A549 (cell line): ENCODE measurements around the gene UGT1A9. TPM values are rescaled to one million over a fixed set of nuclear protein-coding genes. Genes with fewer than 3 reads are reported as not detected.

Experiments
- ATAC-seq, 2 experiments: fragments of 200-7000 bp in 1 of 2; fragments of >200 bp in 1 of 2; cut with Nextera tagmentation in 1 of 2; cut with Tn5 transposase in 1 of 2; 3 replicates each; pipeline versions ENCODE4 v1.8.0 to v1.9.1; 2018 to 2020; ENCODE audit warnings: mild to moderate bottlenecking in 1 of 2, moderate library complexity in 1 of 2
- CTCF ChIA-PET: fragments of 300-600 bp; sonication (Branson Sonifier 250); formaldehyde crosslinking; extraction: SDS; loops from one replicate; lab custom pipeline; 2021; ENCODE audit warnings: antibody characterized with exemption, inconsistent platforms; lab: Yijun Ruan, JAX
- POLR2A ChIA-PET: fragments of 350-600 bp; formaldehyde crosslinking; extraction: SDS; loops from one replicate; lab custom pipeline; 2021; ENCODE audit warnings: antibody characterized with exemption, inconsistent platforms; lab: Yijun Ruan, JAX
- DNase-seq, 2 experiments: peaks; one replicate each; pipeline versions ENCODE4 v3.0.0 to v3.0.0-alpha.2; 2011 to 2016; ENCODE audit warnings: low read depth in 1 of 2, low spot score in 1 of 2
- FAIRE-seq: peaks from 2 replicates; lab custom pipeline; 2011; peaks lifted over from hg19 to GRCh38; lab: Jason Lieb, UNC
- H3K27ac ChIP-seq, 2 experiments: fragments of >200 bp; sonication (Bioruptor Twin); formaldehyde crosslinking; 3 replicates each; pipeline ENCODE4 v1.5.1; 2016 to 2017
- H3K4me1 ChIP-seq: fragments of >200 bp; sonication (Bioruptor Twin); formaldehyde crosslinking; 3 replicates; pipeline ENCODE4 v1.6.1; 2016
- H3K4me2 ChIP-seq: fragments of >200 bp; sonication (Bioruptor Twin); formaldehyde crosslinking; 3 replicates; pipeline ENCODE4 v1.6.1; 2016
- H3K4me3 ChIP-seq: fragments of >200 bp; sonication (Bioruptor Twin); formaldehyde crosslinking; 3 replicates; pipeline ENCODE4 v1.5.1; 2016
- H3K9me3 ChIP-seq: fragments of >200 bp; sonication (Bioruptor Twin); formaldehyde crosslinking; 3 replicates; pipeline ENCODE4 v1.6.1; 2016
- BHLHE40 ChIP-seq: IDR thresholded peaks from 2 replicates; pipeline ENCODE4 v1.6.1; 2012; ENCODE audit warnings: low read depth, low read length, inconsistent platforms
- CBX2 ChIP-seq: fragments of 200-600 bp; sonication (generic); IDR thresholded peaks from 2 replicates; pipeline ENCODE4 v1.6.1; 2016; ENCODE audit warnings: low read depth, mild to moderate bottlenecking, borderline replicate concordance
- CBX8 ChIP-seq: fragments of 200-600 bp; sonication (generic); IDR thresholded peaks from 2 replicates; pipeline ENCODE4 v1.6.1; 2016
- CEBPB ChIP-seq, 2 experiments: fragments of >200 bp in 1 of 2; sonication (Bioruptor Twin) in 1 of 2; formaldehyde crosslinking in 1 of 2; IDR thresholded peaks; 2 replicates each; pipeline ENCODE4 v1.6.1; 2012 to 2016
- CHD2 ChIP-seq: fragments of 150-350 bp; IDR thresholded peaks from 2 replicates; pipeline ENCODE4 v1.6.1; 2014; ENCODE audit warnings: low read length; ENCODE audit not compliant: partially characterized antibody
- EHMT2 ChIP-seq: fragments of 200-600 bp; sonication (generic); IDR thresholded peaks from 2 replicates; pipeline ENCODE4 v1.6.1; 2016; ENCODE audit warnings: antibody characterized with exemption, low read depth, mild to moderate bottlenecking, moderate library complexity
- FOSL2 ChIP-seq, 2 experiments: fragments of 450-650 bp in 1 of 2; fragments of >200 bp in 1 of 2; sonication (Bioruptor Twin) in 1 of 2; formaldehyde crosslinking; IDR thresholded peaks; 2 replicates each; pipeline versions ENCODE4 v1.5.0 to v1.6.1; 2016 to 2020; ENCODE audit warnings: mild to moderate bottlenecking in 1 of 2, moderate library complexity in 1 of 2
- GATA3 ChIP-seq: IDR thresholded peaks from 2 replicates; pipeline ENCODE4 v1.6.1; 2012; ENCODE audit warnings: borderline replicate concordance
- HDAC2 ChIP-seq: fragments of 200-600 bp; sonication (generic); IDR thresholded peaks from 2 replicates; pipeline ENCODE4 v1.6.1; 2016
- HEYL ChIP-seq: fragments of 250-450 bp; sonication (Bioruptor Pico); IDR thresholded peaks from 2 replicates; pipeline ENCODE4 v1.8.0; 2021; ENCODE audit warnings: mild to moderate bottlenecking, moderate library complexity
- HOXB13 ChIP-seq: fragments of 250-450 bp; sonication (Bioruptor Pico); IDR thresholded peaks from 2 replicates; pipeline ENCODE4 v1.5.0; 2020; ENCODE audit warnings: low read depth, mild to moderate bottlenecking, moderate library complexity
- KDM1A ChIP-seq: fragments of 200-600 bp; sonication (generic); IDR thresholded peaks from 2 replicates; pipeline ENCODE4 v1.6.1; 2016; ENCODE audit warnings: low read depth, mild to moderate bottlenecking
- MAFK ChIP-seq: fragments of 450-650 bp; IDR thresholded peaks from 2 replicates; pipeline ENCODE4 v1.6.1; 2014; ENCODE audit not compliant: partially characterized antibody
- MAZ ChIP-seq: fragments of 150-350 bp; IDR thresholded peaks from 2 replicates; pipeline ENCODE4 v1.6.1; 2014; ENCODE audit warnings: antibody characterized with exemption, low read depth, low read length, borderline replicate concordance
- MYC ChIP-seq: IDR thresholded peaks from 2 replicates; pipeline ENCODE4 v1.6.1; 2012; ENCODE audit warnings: mild to moderate bottlenecking, inconsistent platforms, low read length, improper control_type of control experiment, borderline replicate concordance
- NR3C1 ChIP-seq: fragments of >200 bp; sonication (Bioruptor Twin); formaldehyde crosslinking; IDR thresholded peaks from 3 replicates; pipeline ENCODE4 v1.6.1; 2017
- RAD21 ChIP-seq, 2 experiments: fragments of >200 bp in 1 of 2; sonication (Bioruptor Twin) in 1 of 2; formaldehyde crosslinking in 1 of 2; IDR thresholded peaks in 1 of 2; conservative IDR thresholded peaks in 1 of 2; 2 replicates in 1 of 2; 3 replicates in 1 of 2; pipeline ENCODE4 v1.6.1; 2012 to 2018; ENCODE audit warnings: inconsistent platforms in 1 of 2
- RARB ChIP-seq: fragments of 250-450 bp; sonication (Bioruptor Pico); IDR thresholded peaks from 2 replicates; pipeline ENCODE4 v1.8.0; 2021; ENCODE audit warnings: mild to moderate bottlenecking, moderate library complexity
- RNF2 ChIP-seq: fragments of 200-600 bp; sonication (generic); IDR thresholded peaks from 2 replicates; pipeline ENCODE4 v1.6.1; 2016; ENCODE audit warnings: low read depth, mild to moderate bottlenecking, antibody characterized with exemption, moderate library complexity, borderline replicate concordance
- TP53 ChIP-seq: fragments of 250-450 bp; sonication (Bioruptor Pico); IDR thresholded peaks from 2 replicates; pipeline ENCODE4 v1.5.0; 2021; ENCODE audit warnings: mild to moderate bottlenecking, moderate library complexity
- ZFP36 ChIP-seq: fragments of 450-650 bp; IDR thresholded peaks from 2 replicates; pipeline ENCODE4 v1.6.1; 2014; ENCODE audit warnings: borderline replicate concordance; ENCODE audit not compliant: partially characterized antibody
- ZSCAN20 ChIP-seq: fragments of 250-450 bp; sonication (Bioruptor Pico); IDR thresholded peaks from 2 replicates; pipeline ENCODE4 v1.8.0; 2022; ENCODE audit warnings: mild to moderate bottlenecking, moderate library complexity
- WGBS: methylation state at CpG from one replicate; pipeline ENCODE4 v1.1.6; 2017; ENCODE audit errors: missing lambda C conversion rate; 5-methylcytosine and 5-hydroxymethylcytosine counted together
- polyA plus RNA-seq, 4 experiments: library from polyadenylated mRNA; depleted of rRNA in 3 of 4; stranded (reverse); fragments of >200 nt; fragmentation: RNase III in 1 of 4; extraction: RNeasy Plus Mini Kit Qiagen cat#74134 plus additional on column Dnase treatment in 1 of 4; gene quantifications; 2 replicates in 3 of 4; 3 replicates in 1 of 4; pipeline ENCODE4 v1.2.3, GENCODE V29; 2011 to 2017
- TF ChIP-seq, protein P1 (sequence below): fragments of 250-450 bp; sonication (Bioruptor Pico); IDR thresholded peaks from 2 replicates; pipeline ENCODE4 v1.5.0; 2021; ENCODE audit warnings: mild to moderate bottlenecking, moderate library complexity, borderline replicate concordance
- TF ChIP-seq, protein P2 (sequence below): fragments of 450-650 bp; IDR thresholded peaks from 2 replicates; pipeline ENCODE4 v1.6.1; 2014; ENCODE audit warnings: antibody characterized with exemption
- TF ChIP-seq, protein P3 (sequence below): fragments of 150-350 bp; IDR thresholded peaks from 2 replicates; pipeline ENCODE4 v1.6.1; 2014; ENCODE audit warnings: low read depth, mild to moderate bottlenecking, low read length
- TF ChIP-seq, protein P4 (sequence below): IDR thresholded peaks from 2 replicates; pipeline ENCODE4 v1.6.1; 2012
- TF ChIP-seq, protein P5 (sequence below): fragments of >200 bp; sonication (Bioruptor Twin); formaldehyde crosslinking; IDR thresholded peaks from 3 replicates; pipeline ENCODE4 v1.5.1; 2016

Gene UGT1A9
- polyA plus RNA-seq, 2 of the 4 experiments (the other 2 are of a cell fraction), result 11.0 to 13.1 TPM

DNA sequence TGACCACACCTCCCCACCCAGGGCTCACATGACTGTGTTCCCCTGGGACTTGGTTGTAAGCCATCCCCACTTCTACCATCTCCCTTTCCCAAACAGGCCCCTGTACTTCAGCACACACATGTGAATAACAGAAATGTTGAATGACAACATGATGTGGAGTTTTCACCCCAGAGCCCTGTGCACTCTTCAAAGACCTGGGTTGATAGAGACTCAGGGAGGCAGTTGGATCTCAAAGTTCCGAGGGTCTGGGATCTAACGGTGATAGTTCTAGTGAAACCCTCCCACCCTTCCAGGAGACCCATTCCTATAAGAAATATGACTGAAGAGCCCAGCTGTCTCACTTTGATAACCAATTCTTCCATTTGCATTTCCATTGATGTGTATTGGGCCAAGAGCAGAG, 106.3 kb downstream of the UGT1A9 start, which contains the start of gene MROH2A:
Gene MROH2A (plus strand): TSS at position 301 of the 400 bp plus-strand sequence. CDS start 1,029 bp downstream, outside the sequence.
- Histone ChIP-seq H3K4me1 (no peaks in the 10 kb centered on the region), H3K27ac (peak within 1 kb of the TSS in 1 of 2 experiments; percentile 51; a peak in 2 of 6 replicates), H3K4me3 (no peak within 1 kb of the TSS), H3K4me2 (no peak within 1 kb of the TSS), H3K9me3 (peaks cover 28% of the 10 kb centered on the region)
- DNase-seq (no peak), FAIRE-seq (no peak), ATAC-seq (no peak)
- POLR2A ChIA-PET, result no interaction called here
- CTCF ChIA-PET, result no interaction called here
- WGBS, result 89% methylated on average over 2 of the region's 2 CpGs
- no peak for TF ChIP-seq EHMT2
- TF ChIP-seq, protein P1, sequence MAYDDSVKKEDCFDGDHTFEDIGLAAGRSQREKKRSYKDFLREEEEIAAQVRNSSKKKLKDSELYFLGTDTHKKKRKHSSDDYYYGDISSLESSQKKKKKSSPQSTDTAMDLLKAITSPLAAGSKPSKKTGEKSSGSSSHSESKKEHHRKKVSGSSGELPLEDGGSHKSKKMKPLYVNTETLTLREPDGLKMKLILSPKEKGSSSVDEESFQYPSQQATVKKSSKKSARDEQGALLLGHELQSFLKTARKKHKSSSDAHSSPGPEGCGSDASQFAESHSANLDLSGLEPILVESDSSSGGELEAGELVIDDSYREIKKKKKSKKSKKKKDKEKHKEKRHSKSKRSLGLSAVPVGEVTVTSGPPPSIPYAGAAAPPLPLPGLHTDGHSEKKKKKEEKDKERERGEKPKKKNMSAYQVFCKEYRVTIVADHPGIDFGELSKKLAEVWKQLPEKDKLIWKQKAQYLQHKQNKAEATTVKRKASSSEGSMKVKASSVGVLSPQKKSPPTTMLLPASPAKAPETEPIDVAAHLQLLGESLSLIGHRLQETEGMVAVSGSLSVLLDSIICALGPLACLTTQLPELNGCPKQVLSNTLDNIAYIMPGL (CRISPR knock-in tag), result no peak
- no peak for TF ChIP-seq NR3C1
- no peak for TF ChIP-seq MAZ
- TF ChIP-seq, protein P2, sequence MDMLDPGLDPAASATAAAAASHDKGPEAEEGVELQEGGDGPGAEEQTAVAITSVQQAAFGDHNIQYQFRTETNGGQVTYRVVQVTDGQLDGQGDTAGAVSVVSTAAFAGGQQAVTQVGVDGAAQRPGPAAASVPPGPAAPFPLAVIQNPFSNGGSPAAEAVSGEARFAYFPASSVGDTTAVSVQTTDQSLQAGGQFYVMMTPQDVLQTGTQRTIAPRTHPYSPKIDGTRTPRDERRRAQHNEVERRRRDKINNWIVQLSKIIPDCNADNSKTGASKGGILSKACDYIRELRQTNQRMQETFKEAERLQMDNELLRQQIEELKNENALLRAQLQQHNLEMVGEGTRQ, result no peak
- TF ChIP-seq, protein P3, sequence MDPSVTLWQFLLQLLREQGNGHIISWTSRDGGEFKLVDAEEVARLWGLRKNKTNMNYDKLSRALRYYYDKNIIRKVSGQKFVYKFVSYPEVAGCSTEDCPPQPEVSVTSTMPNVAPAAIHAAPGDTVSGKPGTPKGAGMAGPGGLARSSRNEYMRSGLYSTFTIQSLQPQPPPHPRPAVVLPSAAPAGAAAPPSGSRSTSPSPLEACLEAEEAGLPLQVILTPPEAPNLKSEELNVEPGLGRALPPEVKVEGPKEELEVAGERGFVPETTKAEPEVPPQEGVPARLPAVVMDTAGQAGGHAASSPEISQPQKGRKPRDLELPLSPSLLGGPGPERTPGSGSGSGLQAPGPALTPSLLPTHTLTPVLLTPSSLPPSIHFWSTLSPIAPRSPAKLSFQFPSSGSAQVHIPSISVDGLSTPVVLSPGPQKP, result no peak
- no peak for TF ChIP-seq TP53 (CRISPR knock-in tag)
- TF ChIP-seq RNF2, result no peak
- no peak for TF ChIP-seq MAFK
- TF ChIP-seq MYC, result no peak
- no peak for TF ChIP-seq HEYL
- no peak for TF ChIP-seq CEBPB (IDR thresholded peaks at IDR 0.05)
- no peak for TF ChIP-seq ZSCAN20 (CRISPR knock-in tag)
- TF ChIP-seq FOSL2 (IDR thresholded peaks at IDR 0.05), result no peak
- TF ChIP-seq FOSL2 (CRISPR knock-in tag; IDR thresholded peaks at IDR 0.05), result no peak
- no peak for TF ChIP-seq CBX8
- TF ChIP-seq RARB (CRISPR knock-in tag), result no peak
- TF ChIP-seq CHD2, result no peak

DNA sequence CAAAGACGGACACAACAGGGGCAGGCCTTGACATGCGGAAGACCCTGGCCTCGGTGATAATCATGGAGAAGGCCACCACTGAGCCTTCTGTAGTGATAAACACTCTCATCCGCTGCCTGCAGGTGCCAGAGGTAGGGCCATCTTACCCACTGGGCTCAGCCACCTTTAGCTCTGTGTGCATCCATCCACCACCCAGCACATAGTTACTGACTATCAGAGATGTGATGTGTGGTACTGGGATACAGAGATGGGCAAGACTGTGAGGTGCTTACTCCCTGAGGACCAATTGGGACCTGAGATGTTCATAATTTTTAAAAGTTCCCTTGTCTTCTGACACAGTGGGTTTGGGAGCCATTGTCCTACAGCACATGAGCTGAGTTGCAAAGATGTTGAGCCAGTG, 108.0 kb downstream of the UGT1A9 start:
- H3K27ac ChIP-seq, result no peak overlapping the region
- no peak for ATAC-seq
- H3K4me2 ChIP-seq, result no peak overlapping the region
- TF ChIP-seq NR3C1, result no peak
- no peak for TF ChIP-seq HDAC2
- TF ChIP-seq MAFK, result no peak
- TF ChIP-seq CEBPB (IDR thresholded peaks at IDR 0.05), result no peak
- TF ChIP-seq CBX2, result no peak
- no peak for TF ChIP-seq HOXB13
- TF ChIP-seq, protein P1 (CRISPR knock-in tag), result no peak
- TF ChIP-seq KDM1A, result no peak
- no peak for TF ChIP-seq CBX8
- TF ChIP-seq RAD21 (conservative IDR thresholded peaks at IDR 0.05 in 1 of 2, IDR thresholded peaks at IDR 0.05 in 1 of 2), result no peak
- no peak for TF ChIP-seq ZFP36
- TF ChIP-seq, protein P4, sequence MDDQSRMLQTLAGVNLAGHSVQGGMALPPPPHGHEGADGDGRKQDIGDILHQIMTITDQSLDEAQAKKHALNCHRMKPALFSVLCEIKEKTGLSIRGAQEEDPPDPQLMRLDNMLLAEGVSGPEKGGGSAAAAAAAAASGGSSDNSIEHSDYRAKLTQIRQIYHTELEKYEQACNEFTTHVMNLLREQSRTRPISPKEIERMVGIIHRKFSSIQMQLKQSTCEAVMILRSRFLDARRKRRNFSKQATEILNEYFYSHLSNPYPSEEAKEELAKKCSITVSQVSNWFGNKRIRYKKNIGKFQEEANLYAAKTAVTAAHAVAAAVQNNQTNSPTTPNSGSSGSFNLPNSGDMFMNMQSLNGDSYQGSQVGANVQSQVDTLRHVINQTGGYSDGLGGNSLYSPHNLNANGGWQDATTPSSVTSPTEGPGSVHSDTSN, result no peak
- no peak for TF ChIP-seq EHMT2
- no peak for TF ChIP-seq GATA3
- TF ChIP-seq MYC, result no peak
- TF ChIP-seq, protein P5, sequence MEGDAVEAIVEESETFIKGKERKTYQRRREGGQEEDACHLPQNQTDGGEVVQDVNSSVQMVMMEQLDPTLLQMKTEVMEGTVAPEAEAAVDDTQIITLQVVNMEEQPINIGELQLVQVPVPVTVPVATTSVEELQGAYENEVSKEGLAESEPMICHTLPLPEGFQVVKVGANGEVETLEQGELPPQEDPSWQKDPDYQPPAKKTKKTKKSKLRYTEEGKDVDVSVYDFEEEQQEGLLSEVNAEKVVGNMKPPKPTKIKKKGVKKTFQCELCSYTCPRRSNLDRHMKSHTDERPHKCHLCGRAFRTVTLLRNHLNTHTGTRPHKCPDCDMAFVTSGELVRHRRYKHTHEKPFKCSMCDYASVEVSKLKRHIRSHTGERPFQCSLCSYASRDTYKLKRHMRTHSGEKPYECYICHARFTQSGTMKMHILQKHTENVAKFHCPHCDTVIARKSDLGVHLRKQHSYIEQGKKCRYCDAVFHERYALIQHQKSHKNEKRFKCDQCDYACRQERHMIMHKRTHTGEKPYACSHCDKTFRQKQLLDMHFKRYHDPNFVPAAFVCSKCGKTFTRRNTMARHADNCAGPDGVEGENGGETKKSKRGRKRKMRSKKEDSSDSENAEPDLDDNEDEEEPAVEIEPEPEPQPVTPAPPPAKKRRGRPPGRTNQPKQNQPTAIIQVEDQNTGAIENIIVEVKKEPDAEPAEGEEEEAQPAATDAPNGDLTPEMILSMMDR, result no peak
- TF ChIP-seq BHLHE40, result no peak
- no peak for FAIRE-seq
- POLR2A ChIA-PET, result no interaction called here
- peaks cover 28% of the 10 kb centered on the region for H3K9me3 ChIP-seq
- CTCF ChIA-PET, result interaction anchor here (0.5 to 1.2 kb wide), 3 partner anchors 10 to 26 kb away, joined by 3 read pairs; no protein-coding TSS in a partner anchor
- no peaks in the 10 kb centered on the region for H3K4me1 ChIP-seq
- DNase-seq, result no peak
- WGBS, result 86% methylated on average over 3 of the region's 4 CpGs
- H3K4me3 ChIP-seq, result no peak overlapping the region
